ENCODE data around the gene ZNF609.

ZNF609 gene

DNA sequence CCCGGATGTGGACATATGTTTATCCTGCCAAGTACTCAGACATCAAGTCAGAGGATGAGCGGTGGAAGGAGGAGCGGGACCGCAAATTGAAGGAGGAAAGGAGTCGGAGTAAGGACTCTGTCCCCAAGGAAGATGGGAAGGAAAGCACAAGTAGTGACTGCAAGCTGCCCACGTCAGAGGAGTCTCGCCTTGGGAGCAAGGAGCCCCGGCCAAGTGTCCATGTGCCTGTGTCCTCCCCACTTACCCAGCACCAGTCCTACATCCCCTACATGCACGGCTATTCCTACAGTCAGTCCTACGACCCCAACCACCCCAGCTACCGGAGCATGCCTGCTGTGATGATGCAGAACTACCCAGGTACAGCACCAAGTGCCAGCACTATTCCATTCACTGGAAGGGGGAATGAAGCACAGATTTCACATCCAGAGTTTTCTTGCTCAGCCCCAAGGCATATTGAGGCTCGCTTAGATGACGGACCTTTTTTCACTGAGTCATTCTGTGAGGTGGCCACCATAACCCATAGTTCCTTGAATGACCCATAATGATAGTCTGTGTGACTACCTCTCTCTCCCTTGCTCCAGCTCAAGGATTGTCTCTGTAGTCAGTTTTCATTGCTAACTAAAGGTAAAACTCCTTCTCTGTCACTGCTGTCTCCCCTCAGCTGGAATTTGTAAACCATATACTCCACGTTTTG is 217.9 kb downstream of the ZNF609 start:
- DNase-seq, result no peak

DNA sequence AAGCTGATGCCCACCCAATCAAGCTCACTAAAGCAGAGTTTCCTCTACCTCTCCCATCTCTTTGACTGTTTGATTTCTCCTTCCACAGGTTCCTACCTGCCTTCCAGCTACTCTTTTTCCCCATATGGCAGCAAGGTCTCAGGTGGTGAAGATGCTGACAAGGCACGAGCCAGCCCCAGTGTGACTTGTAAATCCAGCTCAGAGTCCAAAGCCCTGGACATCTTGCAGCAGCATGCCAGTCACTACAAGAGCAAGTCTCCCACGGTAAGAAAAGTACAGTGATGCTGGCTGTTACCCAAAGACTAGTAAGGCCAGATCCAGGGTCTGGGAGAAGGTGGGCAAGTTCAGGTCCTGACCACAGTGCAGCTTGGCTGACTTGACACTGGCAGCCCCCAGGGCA is 219.7 kb downstream of the ZNF609 start:
- no peak for DNase-seq

- no peak for DNase-seq
Observed at GRCh38 chr15:64681424-64682024, 221.1 kb downstream of the ZNF609 start.

DNA sequence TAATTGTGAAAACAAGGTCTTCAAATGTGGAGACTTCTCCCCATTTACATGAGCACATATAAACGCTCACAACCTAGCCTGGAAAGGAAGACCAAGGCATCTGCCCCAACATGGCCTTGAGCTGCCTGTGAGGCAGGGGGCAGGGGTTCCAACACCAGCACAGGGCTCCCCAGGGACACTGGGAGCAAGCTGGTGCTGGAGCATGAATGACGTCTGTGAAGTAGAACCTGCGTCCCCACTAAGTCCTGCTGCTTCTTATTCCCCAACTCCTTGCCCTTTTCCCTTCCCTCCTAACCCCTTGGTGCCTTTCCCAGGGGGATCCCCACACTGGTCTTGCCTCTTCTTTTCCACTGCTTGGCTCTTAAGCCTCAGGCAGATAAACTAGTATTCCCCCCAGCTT is 221.9 kb downstream of the ZNF609 start:
- no peak for DNase-seq

GRCh38 chr15:64683378-64683777 is 223.0 kb downstream of the ZNF609 start:
- DNase-seq, result no peak

- no peak for DNase-seq
Observed at GRCh38 chr15:64685230-64685888, 225.0 kb downstream of the ZNF609 start.

GRCh38 chr15:64686130-64686735 is 225.9 kb downstream of the ZNF609 start:
- DNase-seq, result peak; percentile 30

DNA sequence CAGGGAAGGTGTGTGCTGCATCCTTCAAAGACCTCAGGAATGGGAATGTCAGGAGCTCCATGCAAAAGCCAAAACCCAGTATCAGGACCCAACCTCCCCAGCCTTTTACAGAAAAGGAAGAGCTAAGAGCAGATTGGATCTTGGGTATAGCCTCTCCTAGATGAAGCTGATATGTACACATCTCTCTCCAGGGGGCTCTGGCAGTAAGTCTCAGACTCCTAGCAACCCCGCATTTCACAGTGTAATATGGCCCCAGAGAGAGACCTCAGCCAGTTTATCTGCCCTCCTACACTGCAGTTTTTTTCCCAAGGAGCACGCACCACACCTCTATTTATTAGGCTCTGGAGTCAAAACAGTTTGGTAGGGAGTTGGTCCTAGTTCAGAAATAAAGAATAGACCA is 226.8 kb downstream of the ZNF609 start:
- no peak for DNase-seq

DNA sequence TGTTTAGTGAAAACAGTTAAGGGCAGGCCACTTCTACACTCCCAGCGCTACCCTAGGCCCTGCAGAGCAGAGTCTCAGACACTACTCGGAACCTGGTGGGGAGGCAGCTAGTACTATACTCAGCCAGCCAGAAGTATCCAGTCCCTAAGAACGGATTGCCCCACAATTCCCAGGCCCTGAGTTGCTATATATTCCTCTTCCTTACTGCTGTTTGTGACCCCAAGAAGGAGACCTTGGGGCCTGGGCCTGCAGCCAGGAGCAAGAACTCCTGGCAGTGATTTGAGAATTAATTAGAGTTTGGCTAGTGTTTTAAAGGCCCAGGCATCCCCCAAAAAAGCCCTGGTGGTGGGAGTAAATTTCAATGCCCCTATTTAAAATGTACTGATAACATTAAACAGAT is 227.3 kb downstream of the ZNF609 start:
- DNase-seq, result no peak

GRCh38 chr15:64688770-64689169 is 228.4 kb downstream of the ZNF609 start:
- no peak for DNase-seq

DNA sequence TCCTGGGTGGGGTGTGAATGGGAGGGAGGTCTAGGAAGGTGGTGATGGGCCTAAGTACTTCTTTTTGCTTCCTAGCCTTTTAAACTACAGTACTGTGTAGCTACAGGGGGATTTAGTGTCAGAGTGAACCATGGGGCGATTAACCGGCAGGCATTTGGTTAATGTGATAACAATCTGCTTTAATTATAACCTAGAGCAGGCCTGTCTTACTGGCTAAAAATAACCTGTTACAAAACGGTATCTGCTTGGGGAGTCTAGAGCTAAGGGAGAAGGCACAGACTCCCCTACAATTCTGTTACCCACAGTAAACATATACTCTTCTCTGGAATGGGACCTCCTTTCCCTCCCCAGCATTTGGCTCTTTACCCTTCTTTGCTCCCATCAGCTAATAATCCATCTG is 229.6 kb downstream of the ZNF609 start:
- no peak for DNase-seq

DNA sequence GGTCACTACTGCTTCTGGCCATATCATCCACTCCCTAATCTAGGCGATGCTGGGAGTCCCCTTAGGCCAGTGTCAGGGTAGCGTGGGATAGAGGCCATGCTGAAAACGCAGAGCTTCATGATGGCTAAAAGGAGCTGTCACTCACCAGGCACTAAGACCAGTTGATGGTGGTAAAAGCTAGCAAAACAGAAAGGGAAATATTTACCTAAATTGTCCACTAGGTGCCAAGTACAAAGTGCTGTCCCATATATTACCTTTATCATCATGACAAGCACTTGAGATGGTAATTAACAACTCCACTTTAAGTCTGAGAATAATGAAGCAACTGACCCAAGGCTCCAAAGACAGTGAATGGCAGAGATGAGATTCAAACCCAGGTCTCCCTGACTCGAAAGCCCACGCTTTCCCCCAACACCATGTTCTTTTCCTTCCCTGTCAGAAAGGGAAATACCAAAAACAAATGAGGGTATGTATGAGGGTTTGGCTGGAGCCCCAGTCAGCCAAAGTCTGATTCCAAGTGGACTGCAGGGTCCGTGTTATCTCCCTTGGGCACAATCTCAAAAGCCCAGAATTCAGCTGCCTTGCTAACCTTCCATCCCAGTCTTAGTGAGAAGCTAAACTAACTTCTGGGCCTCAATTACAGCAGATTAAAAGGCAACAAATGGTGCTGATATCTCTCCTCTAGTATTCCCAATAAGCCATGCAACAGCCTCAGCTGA is 230.4 kb downstream of the ZNF609 start:
- no peak for DNase-seq

GRCh38 chr15:64691896-64692565 is 231.7 kb downstream of the ZNF609 start:
- no peak for DNase-seq

DNA sequence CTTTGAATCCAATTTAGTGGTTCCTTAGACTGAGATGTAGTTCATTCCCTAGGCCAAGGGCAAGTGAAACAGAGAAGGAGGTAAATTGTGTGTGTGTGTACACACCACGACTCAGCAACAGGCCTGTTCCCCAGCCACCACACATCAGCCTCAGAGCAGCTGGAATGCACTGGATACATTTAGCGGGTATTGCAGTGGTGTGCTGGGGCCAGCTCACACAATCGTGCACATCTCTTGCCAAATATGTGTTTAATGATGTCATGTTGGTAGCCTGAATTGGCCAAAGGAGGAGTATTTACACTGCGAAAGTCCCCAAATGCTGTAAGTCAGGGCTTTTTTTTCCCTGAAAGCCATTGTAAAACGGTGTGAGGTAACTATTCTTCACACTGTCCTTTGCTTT is 232.8 kb downstream of the ZNF609 start:
- no peak for DNase-seq

DNA sequence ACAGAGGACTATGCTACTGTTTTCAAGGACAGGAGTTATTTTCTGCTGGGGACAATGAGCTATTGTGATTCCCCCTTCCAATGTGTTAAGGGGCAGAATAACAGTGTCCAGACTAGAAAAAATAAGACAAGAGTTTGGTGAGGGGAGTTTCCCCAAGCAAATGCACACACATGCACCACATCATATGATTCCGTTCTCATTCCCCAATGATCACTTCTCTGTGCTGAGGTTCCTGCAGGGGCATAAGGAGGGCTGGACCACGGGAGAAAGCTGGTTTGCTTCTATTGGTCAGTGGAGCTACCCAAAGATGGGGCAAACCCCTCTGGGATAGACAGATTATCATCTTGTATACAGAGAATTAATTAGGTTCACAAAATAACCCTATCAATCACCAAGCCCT is 234.4 kb downstream of the ZNF609 start:
- DNase-seq, result no peak

DNA sequence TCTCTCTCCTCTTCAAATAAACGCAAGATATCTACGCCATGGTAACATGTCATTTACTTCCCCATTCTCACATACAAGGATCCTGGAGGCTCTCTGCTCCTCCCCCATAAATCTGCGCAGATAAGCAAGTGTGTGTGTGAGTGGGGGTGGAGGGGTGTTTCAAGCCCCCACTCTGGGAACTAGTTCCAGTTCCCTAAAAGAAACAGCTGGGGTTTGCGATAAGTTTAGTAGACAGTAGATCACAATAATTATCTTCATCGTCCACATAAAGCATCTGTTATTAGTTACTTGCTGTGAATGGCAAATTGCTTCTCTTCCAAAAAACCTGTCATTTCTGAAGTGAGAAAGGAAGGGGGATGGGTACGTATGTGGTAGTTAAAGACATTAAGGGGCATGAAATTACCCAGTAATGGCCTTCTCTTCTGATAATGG is 235.2 kb downstream of the ZNF609 start:
- no peak for DNase-seq

- DNase-seq, result no peak
Observed at GRCh38 chr15:64696481-64696880, 236.1 kb downstream of the ZNF609 start.

- DNase-seq, result no peak
Observed at GRCh38 chr15:64697911-64698369, 237.6 kb downstream of the ZNF609 start.

DNA sequence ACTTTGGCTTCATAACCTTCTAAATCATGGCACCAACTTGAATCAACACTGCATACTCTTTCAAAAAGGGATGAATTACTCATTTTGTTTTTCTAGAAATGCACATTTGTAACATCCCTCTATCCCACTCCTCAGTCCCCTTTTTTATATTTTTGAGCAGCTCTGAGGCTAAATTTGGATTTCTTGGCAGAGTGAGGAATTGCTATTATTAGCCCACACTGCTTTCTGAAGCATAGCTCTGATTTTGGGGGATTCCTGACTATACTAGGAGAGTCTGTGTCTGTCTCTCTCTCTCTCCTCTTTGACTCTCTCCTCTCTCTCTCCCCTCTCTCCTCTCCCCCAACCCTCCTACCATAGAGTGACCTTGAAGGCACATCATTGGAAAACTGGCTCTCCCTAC is 238.4 kb downstream of the ZNF609 start:
- DNase-seq, result no peak

DNA sequence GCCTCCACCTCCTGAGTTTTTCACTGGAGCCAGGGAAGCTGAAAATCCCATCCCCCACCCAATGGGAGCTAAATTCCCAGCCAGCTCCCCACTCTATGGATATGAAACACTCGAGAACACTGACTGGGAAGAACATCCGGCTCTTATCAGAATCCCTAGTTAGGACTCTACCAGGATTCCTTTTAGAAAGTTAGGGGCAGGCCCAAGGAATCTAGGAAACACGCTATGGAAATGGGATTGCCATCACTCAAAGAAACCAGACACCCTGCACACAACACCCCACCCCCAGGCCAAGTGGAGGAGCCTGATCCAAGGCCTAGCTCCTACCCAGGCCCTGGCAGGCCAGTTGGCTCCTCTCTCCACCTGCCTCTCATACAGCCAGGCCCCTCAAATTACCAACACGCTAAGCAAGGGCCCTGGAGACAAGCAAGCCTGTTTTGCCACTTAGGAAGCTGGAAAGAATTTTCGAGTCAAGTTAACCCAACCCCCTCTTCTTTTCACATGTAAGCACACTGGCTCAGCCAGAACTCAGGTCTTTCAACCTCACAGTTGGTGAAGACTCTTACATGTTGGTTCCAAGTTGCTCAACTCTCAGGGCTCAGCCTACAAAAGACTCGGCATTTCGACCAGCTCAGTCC is 239.5 kb downstream of the ZNF609 start:
- no peak for DNase-seq

DNA sequence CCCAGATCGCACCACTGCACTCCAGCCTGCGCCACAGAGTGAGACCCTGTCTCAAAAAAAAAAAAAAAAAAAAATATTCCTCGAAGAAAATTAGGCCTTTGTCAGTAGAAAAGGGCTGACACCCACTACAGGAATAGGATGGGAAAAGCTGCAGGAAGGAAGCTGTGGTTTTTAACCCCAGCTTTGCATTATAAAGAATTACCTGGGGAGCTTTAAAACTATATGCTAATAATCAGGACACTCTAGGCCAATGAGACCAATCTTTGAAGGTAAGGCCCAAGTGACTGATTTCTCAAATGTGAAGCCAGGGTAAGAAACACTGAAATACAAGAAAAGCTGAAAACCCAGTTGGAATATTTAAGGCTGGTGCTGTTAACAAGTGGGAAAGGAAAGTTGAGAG is 240.7 kb downstream of the ZNF609 start:
- no peak for DNase-seq
